Keratinocyte (primary cell): Measurements from ENCODE around the gene FAF1. TPM values are rescaled to one million over a fixed set of nuclear protein-coding genes. Genes with fewer than 3 reads are reported as not detected.

Source experiments
- DNase-seq: peaks from one replicate; pipeline ENCODE4 v3.0.0-alpha.2; 2011; ENCODE audit warnings: low read depth, missing footprints, low spot score
- FAIRE-seq: peaks from 2 replicates; lab custom pipeline; 2011; peaks lifted over from hg19 to GRCh38; lab: Jason Lieb, UNC
- H2AFZ ChIP-seq: 2 replicates; pipeline ENCODE4 v1.6.0; 2012; ENCODE audit warnings: low read length, control low read depth, inconsistent platforms; ENCODE audit not compliant: control insufficient read depth
- H3K27ac ChIP-seq: 2 replicates; pipeline ENCODE4 v1.5.1; 2011; ENCODE audit warnings: low read length; ENCODE audit not compliant: control insufficient read depth, insufficient read depth
- H3K27me3 ChIP-seq: 3 replicates; pipeline ENCODE4 v1.6.0; 2011; ENCODE audit warnings: low read length; ENCODE audit not compliant: control insufficient read depth, insufficient read depth; ENCODE audit errors: extremely low read depth
- H3K36me3 ChIP-seq, 2 experiments: 2 replicates in 1 of 2; 3 replicates in 1 of 2; pipeline ENCODE4 v1.5.1; 2011; ENCODE audit warnings: low read length in 2 of 2, mild to moderate bottlenecking in 1 of 2; ENCODE audit not compliant: control insufficient read depth in 2 of 2, insufficient read depth in 2 of 2; ENCODE audit errors: extremely low read depth in 1 of 2
- H3K4me1 ChIP-seq: 3 replicates; pipeline ENCODE4 v1.5.1; 2011; ENCODE audit warnings: low read length; ENCODE audit not compliant: control insufficient read depth, insufficient read depth; ENCODE audit errors: extremely low read depth
- H3K4me2 ChIP-seq: 3 replicates; pipeline ENCODE4 v1.6.0; 2011; ENCODE audit warnings: low read depth, low read length; ENCODE audit not compliant: control insufficient read depth, insufficient read depth; ENCODE audit errors: extremely low read depth
- H3K4me3 ChIP-seq, 3 experiments: fragments of 200-600 bp in 1 of 3; sonication (generic) in 1 of 3; 2 replicates in 2 of 3; 3 replicates in 1 of 3; pipeline ENCODE4 v1.5.1; 2011 to 2016; ENCODE audit warnings: low read length in 3 of 3, mild to moderate bottlenecking in 3 of 3, control low read depth in 2 of 3, inconsistent platforms in 1 of 3, low read depth in 1 of 3, mixed read lengths in 1 of 3, mixed run types in 1 of 3, moderate library complexity in 1 of 3; ENCODE audit not compliant: control insufficient read depth in 2 of 3, insufficient read depth in 2 of 3; ENCODE audit errors: extremely low read depth in 1 of 3
- H3K79me2 ChIP-seq: 2 replicates; pipeline ENCODE4 v1.6.0; 2012; ENCODE audit warnings: low read length; ENCODE audit not compliant: control insufficient read depth, insufficient read depth
- H3K9ac ChIP-seq: 3 replicates; pipeline ENCODE4 v1.6.0; 2011; ENCODE audit warnings: low read length; ENCODE audit not compliant: control insufficient read depth, insufficient read depth; ENCODE audit errors: extremely low read depth
- H3K9me1 ChIP-seq: 3 replicates; pipeline ENCODE4 v1.6.0; 2011; ENCODE audit warnings: low read length; ENCODE audit not compliant: control insufficient read depth, insufficient read depth; ENCODE audit errors: extremely low read depth
- H3K9me3 ChIP-seq: 2 replicates; pipeline ENCODE4 v1.5.1; 2012; ENCODE audit warnings: low read depth, low read length; ENCODE audit not compliant: control insufficient read depth
- H4K20me1 ChIP-seq: 3 replicates; pipeline ENCODE4 v1.6.0; 2011; ENCODE audit warnings: low read length; ENCODE audit not compliant: control insufficient read depth, insufficient read depth; ENCODE audit errors: extremely low read depth
- CTCF ChIP-seq, 3 experiments: IDR thresholded peaks in 1 of 3; conservative IDR thresholded peaks in 1 of 3; optimal IDR thresholded peaks in 1 of 3; 2 replicates in 2 of 3; 3 replicates in 1 of 3; pipeline versions ENCODE3 to v1.5.1; 2011; ENCODE audit warnings: low read length in 3 of 3, mild to moderate bottlenecking in 3 of 3, moderate library complexity in 2 of 3, control low read depth in 1 of 3, inconsistent platforms in 1 of 3; ENCODE audit not compliant: insufficient read depth in 2 of 3; ENCODE audit errors: extremely low read depth in 1 of 3
- EZH2 ChIP-seq: IDR thresholded peaks from one replicate; pipeline ENCODE4 v1.6.1; 2012; ENCODE audit warnings: inconsistent platforms, mild to moderate bottlenecking, low read length, moderate library complexity
- dilution Hi-C: fragments of 300-500 bp; cut with MboI; formaldehyde crosslinking; loops from one replicate; pipeline ENCODE4 v1.7.0; 2020; ENCODE audit warnings: low sequenced_read_pairs; ENCODE audit not compliant: extremely low pct_ligation_motif_present
- polyA plus RNA-seq, 5 experiments: library from polyadenylated mRNA; depleted of rRNA in 3 of 5; stranded (reverse) in 3 of 5; stranded (forward) in 1 of 5; unstranded in 1 of 5; fragments of >200 nt; gene quantifications; 1 replicate in 1 of 5; 2 replicates in 3 of 5; 3 replicates in 1 of 5; pipeline versions ENCODE4 v1.2.1 to v1.2.3, GENCODE V29; 2011 to 2012; ENCODE audit warnings: missing spikeins in 2 of 5, low read depth in 1 of 5, low replicate concordance in 1 of 5

The FAF1 gene
- polyA plus RNA-seq, 1 donor (not counting 4 experiments of a cell fraction or from before 2014, with no cell fraction given): 33.1 TPM

GRCh38 chr1:50634251-50634650, 325.8 kb downstream of the FAF1 start:
- Histone ChIP-seq H3K4me1 (no peaks in the 10 kb centered on the region), H3K9me1 (no peaks in the 10 kb centered on the region)
- TF ChIP-seq CTCF (optimal IDR thresholded peaks at IDR 0.05 in 1 of 3, IDR thresholded peaks at IDR 0.05 in 1 of 3, conservative IDR thresholded peaks at IDR 0.05 in 1 of 3; ENCODE audit: extremely low read depth in 1 of 3, insufficient read depth in 2 of 3, low read length in 3 of 3) (no peak), EZH2 (no peak)

GRCh38 chr1:50633465-50633864, 326.6 kb downstream of the FAF1 start:
- Histone ChIP-seq H3K36me3 (no peaks in the 10 kb centered on the region), H3K9me3 (no peaks in the 10 kb centered on the region), H3K4me2 (no peak overlapping the region), H3K4me1 (no peaks in the 10 kb centered on the region), H4K20me1 (no peaks in the 10 kb centered on the region), H3K9me1 (no peaks in the 10 kb centered on the region), H2AFZ (no peak overlapping the region), H3K27ac (no peak overlapping the region), H3K4me3 (no peak overlapping the region), H3K9ac (no peak overlapping the region), H3K79me2 (no peaks in the 10 kb centered on the region), H3K27me3 (no peaks in the 10 kb centered on the region)
- FAIRE-seq (no peak), DNase-seq (no peak)
- dilution Hi-C loops: no loop called here
- TF ChIP-seq CTCF (optimal IDR thresholded peaks at IDR 0.05 in 1 of 3, IDR thresholded peaks at IDR 0.05 in 1 of 3, conservative IDR thresholded peaks at IDR 0.05 in 1 of 3; ENCODE audit: extremely low read depth in 1 of 3, insufficient read depth in 2 of 3, low read length in 3 of 3) (no peak), EZH2 (no peak)

More at GRCh38 chr1:50634251-50634650, 325.8 kb downstream of the FAF1 start:
- H2AFZ ChIP-seq: no peak overlapping the region
- no peaks in the 10 kb centered on the region for H3K27me3 ChIP-seq
- no peak overlapping the region for H3K4me2 ChIP-seq
- no peak overlapping the region for H3K27ac ChIP-seq
- FAIRE-seq (no peak), DNase-seq (no peak)
- H4K20me1 ChIP-seq: no peaks in the 10 kb centered on the region
- no peak overlapping the region for H3K4me3 ChIP-seq
- no peaks in the 10 kb centered on the region for H3K79me2 ChIP-seq
- H3K36me3 ChIP-seq: no peaks in the 10 kb centered on the region
- dilution Hi-C loops: no loop called here
- no peaks in the 10 kb centered on the region for H3K9me3 ChIP-seq
- H3K9ac ChIP-seq: no peak overlapping the region
